OCI-LY7 (cell line): ENCODE data around the gene ARPC1B. TPM values are rescaled to one million over a fixed set of nuclear protein-coding genes. Genes with fewer than 3 reads are reported as not detected.

Source experiments
- BruUV-seq: library from RNA; stranded (reverse); fragments of 400-500 nt; replicated peaks from 2 replicates; lab custom pipeline; 2021; lab: Mats Ljungman, UMichigan
- CTCF ChIA-PET: fragments of 300-600 bp; sonication (Branson Sonifier 250); formaldehyde crosslinking; loops from one replicate; lab custom pipeline; 2022; ENCODE audit warnings: antibody characterized with exemption; ENCODE audit not compliant: unreplicated experiment; lab: Charles Lee
- POLR2A ChIA-PET: fragments of 300-600 bp; sonication (Branson Sonifier 250); formaldehyde crosslinking; loops from one replicate; lab custom pipeline; 2022; ENCODE audit warnings: antibody characterized with exemption; lab: Charles Lee
- DNase-seq: peaks from one replicate; pipeline ENCODE4 v3.0.0-alpha.2; 2015; ENCODE audit warnings: low spot score
- H2AFZ ChIP-seq: fragments of 200-600 bp; sonication (generic), shearing (Covaris generic); 2 replicates; pipeline ENCODE4 v1.6.1; 2014; ENCODE audit warnings: mild to moderate bottlenecking, antibody characterized with exemption, low read length, moderate library complexity
- H3K27ac ChIP-seq: fragments of 200-600 bp; sonication (generic); 2 replicates; pipeline ENCODE4 v1.5.1; 2014; ENCODE audit warnings: mixed run types, low read depth, mild to moderate bottlenecking, moderate library complexity, low read length, inconsistent platforms; ENCODE audit not compliant: poor library complexity, severe bottlenecking
- H3K36me3 ChIP-seq: fragments of 200-600 bp; sonication (generic); 2 replicates; pipeline ENCODE4 v1.6.1; 2014; ENCODE audit warnings: mild to moderate bottlenecking, antibody characterized with exemption, low read length, moderate library complexity, mixed read lengths; ENCODE audit not compliant: insufficient read depth
- H3K4me1 ChIP-seq: fragments of 200-600 bp; sonication (generic); 2 replicates; pipeline ENCODE4 v1.5.1; 2014; ENCODE audit warnings: mild to moderate bottlenecking, low read length; ENCODE audit not compliant: insufficient read depth, poor library complexity, severe bottlenecking
- H3K4me2 ChIP-seq: fragments of 200-600 bp; sonication (generic); 2 replicates; pipeline ENCODE4 v1.6.1; 2014; ENCODE audit warnings: mild to moderate bottlenecking, low read length
- H3K4me3 ChIP-seq: fragments of 200-600 bp; sonication (generic); 2 replicates; pipeline ENCODE4 v1.5.1; 2014; ENCODE audit warnings: mild to moderate bottlenecking, low read depth, low read length; ENCODE audit not compliant: poor library complexity, severe bottlenecking
- H3K79me2 ChIP-seq: fragments of 200-600 bp; sonication (generic); 2 replicates; pipeline ENCODE4 v1.6.1; 2016; ENCODE audit warnings: low read depth, mild to moderate bottlenecking, low read length, moderate library complexity, mixed read lengths; ENCODE audit not compliant: insufficient read depth
- H3K9me2 ChIP-seq: fragments of 200-600 bp; sonication (generic); 2 replicates; pipeline ENCODE4 v1.6.1; 2016; ENCODE audit warnings: mild to moderate bottlenecking, low read length, mixed read lengths; ENCODE audit not compliant: insufficient read depth
- H3K9me3 ChIP-seq: fragments of 200-600 bp; sonication (generic); 2 replicates; pipeline ENCODE4 v1.6.1; 2014; ENCODE audit warnings: mild to moderate bottlenecking, mixed run types, low read length, mixed read lengths
- H4K20me1 ChIP-seq: fragments of 200-600 bp; sonication (generic); 2 replicates; pipeline ENCODE4 v1.6.1; 2014; ENCODE audit warnings: mild to moderate bottlenecking, antibody characterized with exemption, low read length, moderate library complexity, mixed read lengths; ENCODE audit not compliant: insufficient read depth
- CTCF ChIP-seq: fragments of 200-600 bp; sonication (generic); conservative IDR thresholded peaks from 2 replicates; pipeline ENCODE4 v1.5.1; 2014; ENCODE audit warnings: mild to moderate bottlenecking, antibody characterized with exemption, low read length, moderate library complexity, mixed read lengths
- EZH2phosphoT487 ChIP-seq: fragments of 200-600 bp; sonication (generic); IDR thresholded peaks from 2 replicates; pipeline ENCODE4 v1.6.1; 2018; ENCODE audit warnings: low read depth, borderline replicate concordance, mild to moderate bottlenecking, mixed run types, antibody characterized with exemption, low read length, moderate library complexity, mixed read lengths
- intact Hi-C: fragments of 100-400 bp; cut with micrococcal nuclease; formaldehyde crosslinking; loops from one replicate; pipeline ENCODE4 v1.10.0; 2022; ENCODE audit not compliant: unreplicated experiment
- total RNA-seq, 2 experiments: library from RNA; depleted of rRNA in 1 of 2; stranded (reverse); fragments of >200 nt in 1 of 2; shearing (Covaris generic) in 1 of 2; gene quantifications; 2 replicates each; pipeline ENCODE4 v1.2.3, GENCODE V29; 2014 to 2022

Gene ARPC1B
- total RNA-seq, 2 experiments from 2014 or later: 169 to 191 TPM

GRCh38 chr7:99368750-99369389, 5.7 kb upstream of the ARPC1B start:
- no peaks in the 10 kb centered on the region for H3K9me2 ChIP-seq
- TF ChIP-seq EZH2phosphoT487: no peak
- no peaks in the 10 kb centered on the region for H3K9me3 ChIP-seq
- no peak overlapping the region for H3K27ac ChIP-seq
- no peaks in the 10 kb centered on the region for H3K4me1 ChIP-seq
- H3K4me2 ChIP-seq: no peak overlapping the region
- H3K36me3 ChIP-seq: peaks cover 36% of the 10 kb centered on the region
- ChIA-PET CTCF (no interaction called here), POLR2A (interaction anchor here (0.6 kb wide), 1 partner anchor 54 kb away, joined by 4 read pairs; no protein-coding TSS in a partner anchor)
- no peak for DNase-seq
- intact Hi-C loops: no loop called here
- BruUV-seq: no TSS peak
- no peak overlapping the region for H3K4me3 ChIP-seq
- H3K79me2 ChIP-seq: no peaks in the 10 kb centered on the region
- no peaks in the 10 kb centered on the region for H4K20me1 ChIP-seq
- H2AFZ ChIP-seq: no peak overlapping the region

GRCh38 chr7:99369767-99370391, 4.7 kb upstream of the ARPC1B start:
- POLR2A ChIA-PET: interaction anchor here (0.7 to 1.0 kb wide), 2 partner anchors 9 to 40 kb away, joined by 3 to 4 read pairs; no protein-coding TSS in a partner anchor
- Histone ChIP-seq H3K4me1 (no peaks in the 10 kb centered on the region), H3K9me3 (no peaks in the 10 kb centered on the region), H3K36me3 (peaks cover 28% of the 10 kb centered on the region), H3K9me2 (no peaks in the 10 kb centered on the region), H3K79me2 (peaks cover 2% of the 10 kb centered on the region; the same call in 1 of the 2 replicates), H3K4me2 (no peak overlapping the region), H2AFZ (no peak overlapping the region), H3K4me3 (no peak overlapping the region), H3K27ac (no peak overlapping the region), H4K20me1 (no peaks in the 10 kb centered on the region)
- CTCF ChIA-PET: no interaction called here
- no TSS peak for BruUV-seq
- intact Hi-C loops: loop anchor here (5.0 kb wide), 1 partner anchor 37 kb away; the partner anchor contains the start of genes BUD31 and PDAP1
- no peak for TF ChIP-seq CTCF
- TF ChIP-seq EZH2phosphoT487: no peak
- DNase-seq: no peak

- Histone ChIP-seq H3K79me2 (peaks cover 18% of the 10 kb centered on the region), H3K9me3 (no peaks in the 10 kb centered on the region), H3K9me2 (no peaks in the 10 kb centered on the region), H3K4me1 (peaks cover 11% of the 10 kb centered on the region), H3K4me2 (no peak overlapping the region), H3K27ac (no peak overlapping the region), H2AFZ (no peak overlapping the region), H4K20me1 (no peaks in the 10 kb centered on the region), H3K36me3 (peaks cover 19% of the 10 kb centered on the region), H3K4me3 (no peak overlapping the region)
- TF ChIP-seq CTCF: no peak
- no peak for TF ChIP-seq EZH2phosphoT487
- BruUV-seq: no TSS peak
- CTCF ChIA-PET: no interaction called here
- DNase-seq: no peak
- intact Hi-C loops: loop anchor here (5.0 kb wide), 1 partner anchor 36 kb away; the partner anchor contains the start of genes BUD31 and PDAP1
- POLR2A ChIA-PET: interaction anchor here (0.7 kb wide), 1 partner anchor 8 kb away, joined by 4 read pairs; no protein-coding TSS in a partner anchor
These were observed 3.1 kb upstream of the ARPC1B start for GRCh38 chr7:99371376-99371920.
